ENCODE measurements around the gene LGI1.
"Not testable (repeated sequence)": the region's sequence is repeated elsewhere in the genome, so short reads cannot be mapped to it uniquely, and the experiment has no call there.

LGI1 gene

DNA sequence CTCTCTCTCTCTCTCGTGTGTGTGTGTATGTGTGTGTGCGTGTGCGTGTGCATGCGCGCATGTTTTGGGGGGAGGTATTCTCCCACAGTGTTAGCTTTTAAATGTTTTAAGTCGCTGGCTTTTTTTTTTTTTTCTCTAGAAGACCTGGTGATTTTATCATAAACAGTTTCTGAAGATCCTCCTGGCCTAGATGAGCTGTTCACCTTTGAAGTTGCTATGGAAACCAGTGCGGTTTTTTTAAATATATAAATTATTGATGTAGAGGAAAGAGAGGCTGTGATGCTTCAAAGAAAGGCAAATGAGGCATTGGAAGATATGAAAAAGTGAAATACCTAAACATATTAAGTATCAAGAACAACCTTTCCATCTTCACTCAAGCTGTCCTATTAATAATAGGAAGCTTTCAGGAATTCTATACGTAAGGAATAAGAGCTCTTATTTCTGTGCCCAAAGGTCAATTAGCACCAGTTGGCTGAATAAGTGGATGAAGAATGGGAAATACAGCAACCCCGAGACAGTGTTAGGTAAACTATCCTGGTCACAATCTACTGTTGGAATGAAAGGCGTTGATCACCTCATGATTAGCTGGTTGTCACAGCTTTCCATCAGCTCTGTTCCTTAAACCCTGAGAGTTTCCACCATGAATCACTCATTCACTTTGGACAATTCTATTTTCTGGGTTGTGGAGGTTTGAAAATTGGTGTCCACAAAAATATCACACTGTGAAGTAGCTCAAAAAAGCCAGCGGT lies 69.5 kb downstream of the LGI1 start:
- no peak overlapping the region for H3K27ac Mint-ChIP-seq
- H3K4me3 Mint-ChIP-seq = no peak overlapping the region
- DNase-seq (ENCODE audit: low spot score) = no peak
- H3K4me1 Mint-ChIP-seq (ENCODE audit: low read depth) = peaks cover 5% of the 10 kb centered on the region
- H3K36me3 Mint-ChIP-seq (ENCODE audit: low read depth) = no peaks in the 10 kb centered on the region
- peaks cover 7% of the 10 kb centered on the region for H3K27me3 Mint-ChIP-seq (ENCODE audit: low read depth)
- H3K9me3 Mint-ChIP-seq = no peaks in the 10 kb centered on the region

DNA sequence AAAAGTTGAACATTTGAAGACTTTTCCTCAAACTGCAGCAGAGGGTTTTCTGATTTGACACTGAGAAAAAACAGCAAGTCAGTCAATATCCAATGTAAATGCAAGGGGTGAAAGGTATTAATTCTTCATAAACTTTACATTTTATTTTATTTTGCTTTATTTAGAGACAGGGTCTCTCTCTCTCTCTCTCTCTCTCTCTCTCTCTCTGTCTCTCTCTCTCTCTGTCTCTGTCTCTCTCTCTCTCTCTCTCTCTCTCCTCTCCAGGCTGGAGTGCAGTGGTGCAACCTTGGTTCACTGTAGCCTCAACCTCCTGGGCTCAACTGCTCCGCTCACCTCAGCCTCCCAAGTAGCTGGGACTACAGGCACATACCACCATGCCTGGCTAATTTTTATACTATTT lies 73.3 kb downstream of the LGI1 start:
- not testable (repeated sequence) for H3K27me3 Mint-ChIP-seq (ENCODE audit: low read depth); H3K36me3 Mint-ChIP-seq (ENCODE audit: low read depth); H3K27ac Mint-ChIP-seq; H3K9me3 Mint-ChIP-seq; DNase-seq (ENCODE audit: low spot score); H3K4me3 Mint-ChIP-seq; H3K4me1 Mint-ChIP-seq (ENCODE audit: low read depth)

DNA sequence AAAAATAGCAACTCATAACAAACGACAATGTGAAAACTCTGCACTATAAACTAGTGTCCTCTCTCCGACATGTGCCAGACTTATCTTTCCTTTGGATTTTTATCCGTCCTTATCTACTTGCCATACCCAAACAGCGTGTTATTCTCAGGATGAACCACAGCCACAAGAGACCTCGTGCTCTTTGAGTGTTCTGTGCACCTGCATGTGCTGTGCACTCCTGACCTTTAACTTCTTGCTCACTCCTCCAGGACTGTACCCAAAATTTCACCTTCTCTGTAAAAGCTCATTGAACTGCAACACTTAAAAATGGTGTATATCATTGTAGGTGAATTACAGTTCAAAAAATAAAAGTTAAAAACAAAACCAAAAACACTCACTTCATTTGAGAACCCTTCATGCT lies 78.0 kb downstream of the LGI1 start:
- no peaks in the 10 kb centered on the region for H3K9me3 Mint-ChIP-seq
- DNase-seq (ENCODE audit: low spot score) = no peak
- H3K27ac Mint-ChIP-seq = no peak overlapping the region
- H3K4me1 Mint-ChIP-seq (ENCODE audit: low read depth) = no peaks in the 10 kb centered on the region
- H3K36me3 Mint-ChIP-seq (ENCODE audit: low read depth) = no peaks in the 10 kb centered on the region
- H3K4me3 Mint-ChIP-seq = no peak overlapping the region
- peaks cover 2% of the 10 kb centered on the region for H3K27me3 Mint-ChIP-seq (ENCODE audit: low read depth)

DNA sequence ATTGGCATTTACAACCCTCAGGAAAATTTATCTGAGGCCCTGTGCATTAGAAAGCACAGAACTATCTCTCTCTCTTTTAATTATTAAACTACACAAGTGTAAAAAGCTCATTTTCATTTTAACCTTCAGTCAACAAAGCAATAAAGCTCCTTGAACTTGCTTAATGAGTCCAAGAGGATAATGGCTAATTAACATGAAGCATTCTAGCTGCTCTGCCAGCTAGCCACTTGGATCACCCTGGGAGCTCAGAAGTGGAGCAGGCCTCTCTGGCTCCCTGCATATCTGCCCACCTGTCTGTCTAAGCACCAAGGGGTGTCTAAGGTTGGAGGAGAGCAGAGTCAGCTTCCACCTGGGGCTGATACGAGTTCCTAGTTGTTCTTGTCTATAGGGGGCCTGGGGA lies 80.1 kb downstream of the LGI1 start:
- Mint-ChIP-seq H3K4me3 (no peak overlapping the region), H3K36me3 (ENCODE audit: low read depth) (no peaks in the 10 kb centered on the region), H3K4me1 (ENCODE audit: low read depth) (no peaks in the 10 kb centered on the region), H3K27me3 (ENCODE audit: low read depth) (peaks cover 2% of the 10 kb centered on the region), H3K27ac (no peak overlapping the region), H3K9me3 (no peaks in the 10 kb centered on the region)
- no peak for DNase-seq (ENCODE audit: low spot score)

DNA sequence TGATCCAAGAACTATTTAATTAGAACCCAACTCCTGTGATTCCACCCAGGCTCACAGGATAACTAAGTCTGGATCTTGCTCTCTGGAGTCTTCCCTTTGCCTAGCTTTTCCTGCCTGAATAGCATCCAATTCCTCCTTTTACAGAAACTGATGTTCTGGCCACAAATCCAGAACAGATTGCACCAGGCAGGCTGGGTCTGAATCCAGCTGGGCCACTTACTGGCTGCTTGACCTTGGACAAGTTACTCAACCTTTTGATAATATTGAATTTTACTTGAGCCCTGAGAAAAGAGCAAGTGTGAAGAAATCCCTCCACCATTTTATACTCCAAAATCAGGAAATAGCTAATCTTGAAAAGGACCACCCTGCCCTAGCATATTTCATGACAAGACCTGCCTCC lies 80.5 kb downstream of the LGI1 start:
- H3K27me3 Mint-ChIP-seq (ENCODE audit: low read depth) = peaks cover 2% of the 10 kb centered on the region
- no peak overlapping the region for H3K27ac Mint-ChIP-seq
- no peaks in the 10 kb centered on the region for H3K4me1 Mint-ChIP-seq (ENCODE audit: low read depth)
- H3K9me3 Mint-ChIP-seq = no peaks in the 10 kb centered on the region
- no peaks in the 10 kb centered on the region for H3K36me3 Mint-ChIP-seq (ENCODE audit: low read depth)
- H3K4me3 Mint-ChIP-seq = no peak overlapping the region
- DNase-seq (ENCODE audit: low spot score) = no peak

DNA sequence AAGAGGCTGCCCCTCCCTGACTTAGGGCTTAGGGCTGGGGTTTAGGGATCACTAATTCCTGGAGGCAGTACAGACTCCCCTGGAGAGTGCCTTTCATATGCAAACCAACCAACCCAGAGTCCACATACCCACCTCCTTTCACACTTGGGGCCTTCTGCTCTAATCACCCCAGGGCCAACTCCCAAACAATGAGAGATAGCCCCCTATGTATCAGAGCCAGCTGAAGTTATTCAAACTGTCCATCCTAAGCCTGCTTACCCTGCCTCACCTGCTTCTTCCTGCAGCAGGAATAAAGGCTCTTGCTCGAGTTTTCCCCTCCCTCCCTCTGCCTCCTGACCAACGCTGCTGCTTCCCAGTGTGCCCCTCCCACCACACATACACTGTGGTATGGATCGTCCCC lies 84.2 kb downstream of the LGI1 start:
- Mint-ChIP-seq H3K9me3 (no peaks in the 10 kb centered on the region), H3K4me3 (no peak overlapping the region), H3K4me1 (ENCODE audit: low read depth) (no peaks in the 10 kb centered on the region), H3K36me3 (ENCODE audit: low read depth) (no peaks in the 10 kb centered on the region), H3K27me3 (ENCODE audit: low read depth) (no peaks in the 10 kb centered on the region), H3K27ac (no peak overlapping the region)
- DNase-seq (ENCODE audit: low spot score) = no peak

DNA sequence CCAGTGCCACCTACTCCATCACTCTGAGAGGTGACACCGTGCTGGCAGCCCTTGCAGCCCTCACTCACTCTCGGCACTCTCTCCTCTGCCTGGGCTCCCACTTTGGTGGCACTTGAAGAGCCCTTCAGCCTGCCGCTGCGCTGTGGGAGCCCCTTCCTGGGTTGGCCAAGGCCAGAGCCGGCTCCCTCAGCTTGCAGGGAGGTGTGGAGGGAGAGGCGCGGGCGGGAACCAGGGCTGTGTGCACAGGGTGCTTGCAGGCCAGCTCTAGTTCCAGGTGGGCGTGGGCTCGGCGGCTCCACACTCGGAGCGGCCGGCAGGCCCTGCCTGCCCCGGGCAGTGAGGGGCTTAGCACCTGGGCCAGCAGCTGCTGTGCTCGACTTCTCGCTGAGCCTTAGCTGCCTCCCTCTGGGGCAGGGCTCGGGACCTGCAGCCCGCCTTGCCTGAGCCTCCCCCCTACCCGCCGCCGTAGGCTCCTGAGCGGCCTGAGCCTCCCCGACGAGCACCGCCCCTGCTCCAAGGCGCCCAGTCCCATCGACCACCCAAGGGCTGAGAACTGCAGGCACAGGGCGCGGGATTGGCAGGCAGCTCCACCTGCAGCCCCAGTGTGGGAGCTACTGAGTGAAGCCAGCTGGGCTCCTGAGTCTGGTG lies 87.4 kb downstream of the LGI1 start:
- no peaks in the 10 kb centered on the region for H3K27me3 Mint-ChIP-seq (ENCODE audit: low read depth)
- H3K27ac Mint-ChIP-seq = no peak overlapping the region
- H3K4me1 Mint-ChIP-seq (ENCODE audit: low read depth) = no peaks in the 10 kb centered on the region
- DNase-seq (ENCODE audit: low spot score) = no peak
- no peak overlapping the region for H3K4me3 Mint-ChIP-seq
- no peaks in the 10 kb centered on the region for H3K9me3 Mint-ChIP-seq
- no peaks in the 10 kb centered on the region for H3K36me3 Mint-ChIP-seq (ENCODE audit: low read depth)

All from T-helper 2 cell treated with Interferon-gamma antibody and Interleukin-4, amounts not matched to agents 5 μg/mL and 100 μg/mL, for 36 hours (primary cell).